A673 (cell line): Measurements from ENCODE around the gene VDAC1. TPM values are rescaled to one million over a fixed set of nuclear protein-coding genes. Genes with fewer than 3 reads are reported as not detected.

Source experiments
- BruUV-seq: library from RNA; stranded (reverse); fragments of 400-500 nt; replicated peaks from 2 replicates; lab custom pipeline; 2021; lab: Mats Ljungman, UMichigan
- CTCF ChIA-PET: fragments of 300-600 bp; sonication (Branson Sonifier 250); formaldehyde crosslinking; loops from one replicate; lab custom pipeline; 2022; ENCODE audit warnings: antibody characterized with exemption; lab: Charles Lee
- POLR2A ChIA-PET: fragments of 300-600 bp; sonication (Branson Sonifier 250); formaldehyde crosslinking; loops from one replicate; lab custom pipeline; 2022; ENCODE audit warnings: antibody characterized with exemption; ENCODE audit not compliant: low non-redundant PET; lab: Charles Lee
- DNase-seq: peaks from one replicate; pipeline ENCODE4 v3.0.0-alpha.2; 2015; ENCODE audit warnings: low spot score
- H3K27ac ChIP-seq: fragments of 200-600 bp; sonication (generic); 2 replicates; pipeline ENCODE4 v1.5.1; 2016; ENCODE audit warnings: mixed run types, low read depth, mild to moderate bottlenecking, mixed read lengths, antibody characterized with exemption, low read length; ENCODE audit not compliant: poor library complexity, severe bottlenecking
- H3K27me3 ChIP-seq: fragments of 200-600 bp; sonication (generic); replicated peaks from 2 replicates; pipeline ENCODE4 v1.6.1; 2017; ENCODE audit warnings: mixed run types, low read depth, mild to moderate bottlenecking, mixed read lengths, antibody characterized with exemption, low read length; ENCODE audit not compliant: insufficient read depth, poor library complexity
- H3K36me3 ChIP-seq: fragments of 200-600 bp; sonication (generic); 2 replicates; pipeline ENCODE4 v1.6.1; 2016; ENCODE audit warnings: mixed run types, mild to moderate bottlenecking, mixed read lengths, antibody characterized with exemption, low read length; ENCODE audit not compliant: insufficient read depth, poor library complexity, severe bottlenecking
- H3K4me1 ChIP-seq: fragments of 200-600 bp; sonication (generic); 2 replicates; pipeline ENCODE4 v1.6.1; 2017; ENCODE audit warnings: mixed run types, mild to moderate bottlenecking, mixed read lengths, antibody characterized with exemption, low read length; ENCODE audit not compliant: insufficient read depth, poor library complexity, severe bottlenecking
- H3K4me3 ChIP-seq: fragments of 200-600 bp; sonication (generic); 2 replicates; pipeline ENCODE4 v1.5.1; 2016; ENCODE audit warnings: low read depth, mixed run types, mild to moderate bottlenecking, mixed read lengths, low read length; ENCODE audit not compliant: poor library complexity, severe bottlenecking
- H3K9me3 ChIP-seq: fragments of 200-600 bp; sonication (generic); 2 replicates; pipeline ENCODE4 v1.6.1; 2016; ENCODE audit warnings: mixed run types, low read depth, mild to moderate bottlenecking, mixed read lengths, antibody characterized with exemption, low read length; ENCODE audit not compliant: poor library complexity, severe bottlenecking
- CTCF ChIP-seq: fragments of 300-800, 200-600 bp; sonication (generic); conservative IDR thresholded peaks from 2 replicates; pipeline ENCODE4 v1.5.1; 2017; ENCODE audit warnings: low read depth, mild to moderate bottlenecking, antibody characterized with exemption, low read length, moderate library complexity, mixed read lengths
- EZH2 ChIP-seq: fragments of 200-600 bp; sonication (generic); IDR thresholded peaks from 2 replicates; pipeline ENCODE4 v1.6.1; 2017; ENCODE audit warnings: borderline replicate concordance, low read depth, mild to moderate bottlenecking, mixed read lengths, antibody characterized with exemption, low read length; ENCODE audit not compliant: poor library complexity, severe bottlenecking
- intact Hi-C: fragments of 100-400 bp; cut with micrococcal nuclease; formaldehyde crosslinking; loops from one replicate; pipeline ENCODE4 v1.10.0; 2022; ENCODE audit not compliant: unreplicated experiment
- total RNA-seq: library from RNA; stranded (reverse); gene quantifications from 2 replicates; pipeline ENCODE4 v1.2.3, GENCODE V29; 2021

VDAC1 gene
- total RNA-seq, 1 experiment from 2014 or later = 367 TPM

- ChIA-PET CTCF (interaction anchor here (0.5 to 1.9 kb wide), 11 partner anchors 10 to 263 kb away, joined by 3 to 13 read pairs (median 6); no protein-coding TSS in a partner anchor), POLR2A (interaction anchor here (0.6 to 1.0 kb wide), 2 partner anchors 10 to 23 kb away, joined by 9 to 19 read pairs; no protein-coding TSS in a partner anchor)
- Histone ChIP-seq H3K27ac (no peak overlapping the region), H3K36me3 (no peaks in the 10 kb centered on the region), H3K27me3 (no peaks in the 10 kb centered on the region), H3K9me3 (no peaks in the 10 kb centered on the region), H3K4me3 (no peak overlapping the region), H3K4me1 (no peaks in the 10 kb centered on the region)
- BruUV-seq = no TSS peak
- TF ChIP-seq CTCF (peak; percentile 71), EZH2 (no peak)
- peak; percentile 81 for DNase-seq
- intact Hi-C loops = no loop called here
Observed at GRCh38 chr5:134026521-134027287, 21.9 kb upstream of the VDAC1 start.

GRCh38 chr5:134025786-134026185 is 21.0 kb upstream of the VDAC1 start:
- POLR2A ChIA-PET = interaction anchor here (0.6 kb wide), 1 partner anchor 24 kb away, joined by 19 read pairs; no protein-coding TSS in a partner anchor
- H3K9me3 ChIP-seq = no peaks in the 10 kb centered on the region
- DNase-seq = no peak

GRCh38 chr5:134024811-134025210 is 20.0 kb upstream of the VDAC1 start:
- Histone ChIP-seq H3K4me3 (no peak overlapping the region), H3K27me3 (no peaks in the 10 kb centered on the region), H3K36me3 (no peaks in the 10 kb centered on the region), H3K4me1 (no peaks in the 10 kb centered on the region), H3K9me3 (no peaks in the 10 kb centered on the region), H3K27ac (no peak overlapping the region)
- DNase-seq = no peak
- TF ChIP-seq EZH2 (no peak), CTCF (no peak)
- BruUV-seq = no TSS peak
- intact Hi-C loops = no loop called here
- CTCF ChIA-PET = interaction anchor here (0.6 to 0.7 kb wide), 2 partner anchors 14 to 77 kb away, joined by 3 to 9 read pairs; no protein-coding TSS in a partner anchor
- POLR2A ChIA-PET = interaction anchor here (0.7 kb wide), 1 partner anchor 805 kb away, joined by 7 read pairs; no protein-coding TSS in a partner anchor

More at GRCh38 chr5:134025786-134026185, 21.0 kb upstream of the VDAC1 start:
- intact Hi-C loops = no loop called here
- no peak for TF ChIP-seq CTCF
- no peak for TF ChIP-seq EZH2
- H3K4me3 ChIP-seq = no peak overlapping the region
- CTCF ChIA-PET = interaction anchor here (0.7 to 1.9 kb wide), 2 partner anchors 14 to 21 kb away, joined by 3 to 13 read pairs; partner anchors contain the start of gene VDAC1
- no peaks in the 10 kb centered on the region for H3K4me1 ChIP-seq
- no peaks in the 10 kb centered on the region for H3K36me3 ChIP-seq
- BruUV-seq = no TSS peak
- no peaks in the 10 kb centered on the region for H3K27me3 ChIP-seq
- H3K27ac ChIP-seq = no peak overlapping the region
